ENCODE measurements around the gene CAMTA1. TPM values are rescaled to one million over a fixed set of nuclear protein-coding genes. Genes with fewer than 3 reads are reported as not detected.

The CAMTA1 gene
- total and polyA plus RNA-seq, 8 donors, result 13.0 to 54.2 (median 23.6) TPM

GRCh38 chr1:7105269-7105668 lies 320.0 kb downstream of the CAMTA1 start:
- no peaks in the 10 kb centered on the region for H3K4me1 ChIP-seq
- 35 to 45% methylated on average over 7 of the region's 7 CpGs for WGBS, 2 donors
- DNase-seq (no peak), FAIRE-seq (no peak), ATAC-seq (peak in 2 of 4 donors; percentile 57 to 61)
- TF ChIP-seq, protein P1, sequence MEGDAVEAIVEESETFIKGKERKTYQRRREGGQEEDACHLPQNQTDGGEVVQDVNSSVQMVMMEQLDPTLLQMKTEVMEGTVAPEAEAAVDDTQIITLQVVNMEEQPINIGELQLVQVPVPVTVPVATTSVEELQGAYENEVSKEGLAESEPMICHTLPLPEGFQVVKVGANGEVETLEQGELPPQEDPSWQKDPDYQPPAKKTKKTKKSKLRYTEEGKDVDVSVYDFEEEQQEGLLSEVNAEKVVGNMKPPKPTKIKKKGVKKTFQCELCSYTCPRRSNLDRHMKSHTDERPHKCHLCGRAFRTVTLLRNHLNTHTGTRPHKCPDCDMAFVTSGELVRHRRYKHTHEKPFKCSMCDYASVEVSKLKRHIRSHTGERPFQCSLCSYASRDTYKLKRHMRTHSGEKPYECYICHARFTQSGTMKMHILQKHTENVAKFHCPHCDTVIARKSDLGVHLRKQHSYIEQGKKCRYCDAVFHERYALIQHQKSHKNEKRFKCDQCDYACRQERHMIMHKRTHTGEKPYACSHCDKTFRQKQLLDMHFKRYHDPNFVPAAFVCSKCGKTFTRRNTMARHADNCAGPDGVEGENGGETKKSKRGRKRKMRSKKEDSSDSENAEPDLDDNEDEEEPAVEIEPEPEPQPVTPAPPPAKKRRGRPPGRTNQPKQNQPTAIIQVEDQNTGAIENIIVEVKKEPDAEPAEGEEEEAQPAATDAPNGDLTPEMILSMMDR (IDR thresholded peaks at IDR 0.05), result no peak
- H3K36me3 ChIP-seq, result no peaks in the 10 kb centered on the region
- H3K27ac ChIP-seq, result no peak overlapping the region
- no peaks in the 10 kb centered on the region for H3K27me3 ChIP-seq
- H3K9me3 ChIP-seq, result no peaks in the 10 kb centered on the region
- intact Hi-C loops (cut with DNase I), result no loop called here
- no peak overlapping the region for H3K4me3 ChIP-seq

DNA sequence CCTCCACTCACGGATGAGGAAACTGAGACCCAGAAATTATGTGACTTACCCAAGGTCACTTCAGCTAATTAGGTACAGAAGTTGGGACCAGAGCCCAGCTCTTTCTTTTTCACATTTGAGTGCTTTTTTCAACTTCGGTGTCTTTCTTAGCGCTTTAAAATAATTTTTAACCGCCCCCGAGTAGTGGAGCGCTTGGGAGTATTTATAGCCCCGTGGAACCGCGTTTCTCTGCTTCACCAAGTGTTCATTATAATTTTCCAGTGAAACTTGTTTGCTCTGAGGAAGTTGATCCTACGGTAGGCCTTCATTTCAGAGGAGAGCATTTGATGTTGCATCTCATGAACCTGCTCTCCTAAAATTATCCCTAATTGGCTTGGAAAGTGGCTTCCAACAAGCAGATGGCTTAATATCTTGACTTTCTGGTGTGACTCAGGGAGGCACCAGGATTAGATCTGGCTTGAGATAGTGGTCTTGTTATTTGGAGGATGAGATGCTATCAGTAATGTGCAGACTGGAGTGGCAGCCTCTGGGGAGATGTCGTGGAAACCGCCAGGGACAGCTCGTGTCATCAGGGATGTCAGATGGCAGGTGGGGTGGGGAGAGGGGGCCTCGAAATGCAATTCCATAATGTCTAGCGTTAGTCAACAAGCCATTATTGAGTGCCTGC lies 321.3 kb downstream of the CAMTA1 start:
- H3K4me1 ChIP-seq, result no peaks in the 10 kb centered on the region
- no peak for FAIRE-seq
- H3K27me3 ChIP-seq, result no peaks in the 10 kb centered on the region
- no peak for ATAC-seq
- DNase-seq, result no peak
- WGBS, 2 donors, result 84 to 90% methylated on average over 15 of the region's 15 CpGs
- intact Hi-C loops (cut with DNase I), result no loop called here
- no peak overlapping the region for H3K4me3 ChIP-seq
- H3K36me3 ChIP-seq, result no peaks in the 10 kb centered on the region
- TF ChIP-seq, protein P1 (IDR thresholded peaks at IDR 0.05), result no peak
- H3K9me3 ChIP-seq, result no peaks in the 10 kb centered on the region
- H3K27ac ChIP-seq, result no peak overlapping the region

- intact Hi-C loops (cut with DNase I), result no loop called here
Observed at GRCh38 chr1:7107109-7107830, 322.0 kb downstream of the CAMTA1 start.

DNA sequence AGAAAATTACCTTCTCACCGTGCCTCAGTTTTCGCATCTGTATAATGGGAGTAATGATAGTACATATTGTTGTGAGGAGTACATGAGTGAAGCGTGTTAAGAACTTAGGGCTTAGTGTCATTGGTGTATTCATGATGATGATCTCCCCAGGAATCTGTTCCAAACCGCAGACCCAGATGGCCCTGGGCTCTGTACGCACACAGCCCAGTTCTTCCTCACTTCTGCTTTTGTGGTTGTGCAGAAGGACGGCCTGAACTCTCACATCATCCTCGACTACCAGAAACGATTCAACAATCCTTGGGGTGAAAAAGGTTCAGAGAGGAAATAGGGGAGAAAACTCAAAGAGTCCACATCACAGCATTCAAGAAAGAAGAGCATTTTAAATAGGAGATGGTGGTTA lies 323.0 kb downstream of the CAMTA1 start:
- TF ChIP-seq, protein P1 (IDR thresholded peaks at IDR 0.05), result no peak
- WGBS, 2 donors, result 76 to 85% methylated on average over 8 of the region's 8 CpGs
- Histone ChIP-seq H3K4me3 (no peak overlapping the region), H3K36me3 (no peaks in the 10 kb centered on the region), H3K27me3 (no peaks in the 10 kb centered on the region), H3K27ac (no peak overlapping the region), H3K4me1 (no peaks in the 10 kb centered on the region), H3K9me3 (no peaks in the 10 kb centered on the region)
- intact Hi-C loops (cut with DNase I), result no loop called here
- no peak for ATAC-seq
- no peak for FAIRE-seq
- no peak for DNase-seq

More at GRCh38 chr1:7107109-7107830, 322.0 kb downstream of the CAMTA1 start:
- Histone ChIP-seq H3K4me1 (no peaks in the 10 kb centered on the region), H3K36me3 (no peaks in the 10 kb centered on the region), H3K27me3 (no peaks in the 10 kb centered on the region), H3K9me3 (no peaks in the 10 kb centered on the region), H3K4me3 (no peak overlapping the region), H3K27ac (no peak overlapping the region)
- no peak for ATAC-seq
- 37 to 47% methylated on average over 17 of the region's 17 CpGs for WGBS, 2 donors
- FAIRE-seq, result no peak
- TF ChIP-seq, protein P1 (IDR thresholded peaks at IDR 0.05), result no peak
- no peak for DNase-seq

GRCh38 chr1:7109901-7110300 lies 324.6 kb downstream of the CAMTA1 start:
- Histone ChIP-seq H3K27ac (no peak overlapping the region), H3K9me3 (no peaks in the 10 kb centered on the region), H3K27me3 (no peaks in the 10 kb centered on the region), H3K36me3 (no peaks in the 10 kb centered on the region), H3K4me3 (no peak overlapping the region), H3K4me1 (no peaks in the 10 kb centered on the region)
- DNase-seq (no peak), FAIRE-seq (no peak), ATAC-seq (no peak)
- intact Hi-C loops (cut with DNase I), result no loop called here
- TF ChIP-seq, protein P1 (IDR thresholded peaks at IDR 0.05), result no peak
- 53 to 57% methylated on average over 3 of the region's 3 CpGs for WGBS, 2 donors
